CD14-positive monocyte (primary cell): Measurements from ENCODE around the gene SLC41A1. TPM values are rescaled to one million over a fixed set of nuclear protein-coding genes. Genes with fewer than 3 reads are reported as not detected.

Source experiments
- DNase-seq, 3 donors: peaks; one replicate each; pipeline ENCODE4 v3.0.0-alpha.2; 2011 to 2022
- H2AFZ ChIP-seq: 2 replicates; pipeline ENCODE4 v1.6.0; 2012; ENCODE audit warnings: mild to moderate bottlenecking, low read depth, low read length, inconsistent platforms; ENCODE audit not compliant: insufficient read depth, poor library complexity, severe bottlenecking
- H3K27ac ChIP-seq, 2 donors: 1 replicate in 1 of 2; 2 replicates in 1 of 2; pipeline ENCODE4 v1.5.1; 2012 to 2013; ENCODE audit warnings: low read length in 2 of 2, control low read depth in 1 of 2, inconsistent platforms in 1 of 2, low read depth in 1 of 2, mild to moderate bottlenecking in 1 of 2
- H3K27me3 ChIP-seq, 2 donors: one replicate each; pipeline versions ENCODE4 v1.6.0 to v1.6.1; 2011 to 2013; ENCODE audit warnings: low read length in 2 of 2; ENCODE audit not compliant: control insufficient read depth in 2 of 2, insufficient read depth in 2 of 2
- H3K36me3 ChIP-seq, 2 donors: replicated peaks in 1 of 2; 1 replicate in 1 of 2; 2 replicates in 1 of 2; pipeline versions ENCODE4 v1.5.1 to v1.6.1; 2012 to 2013; ENCODE audit warnings: low read length in 2 of 2, control low read depth in 1 of 2, inconsistent platforms in 1 of 2, mild to moderate bottlenecking in 1 of 2; ENCODE audit not compliant: insufficient read depth in 2 of 2, control insufficient read depth in 1 of 2
- H3K4me1 ChIP-seq, 2 donors: 1 replicate in 1 of 2; 2 replicates in 1 of 2; pipeline versions ENCODE4 v1.5.1 to v1.6.1; 2012 to 2013; ENCODE audit warnings: low read length in 2 of 2, control low read depth in 1 of 2, inconsistent platforms in 1 of 2, mild to moderate bottlenecking in 1 of 2, moderate library complexity in 1 of 2; ENCODE audit not compliant: insufficient read depth in 2 of 2, control insufficient read depth in 1 of 2
- H3K4me2 ChIP-seq: replicated peaks from 2 replicates; pipeline ENCODE3; 2012; ENCODE audit warnings: low read length, moderate library complexity, mild to moderate bottlenecking; ENCODE audit not compliant: poor library complexity, severe bottlenecking; ENCODE audit errors: extremely low read depth
- H3K4me3 ChIP-seq, 3 experiments: fragments of 200-600 bp in 1 of 3; sonication (generic) in 1 of 3; replicated peaks in 1 of 3; 1 replicate in 2 of 3; 2 replicates in 1 of 3; pipeline ENCODE4 v1.5.1; 2011 to 2013; ENCODE audit warnings: low read length in 3 of 3, mild to moderate bottlenecking in 3 of 3, control low read depth in 2 of 3, low read depth in 2 of 3, inconsistent platforms in 1 of 3, moderate library complexity in 1 of 3
- H3K79me2 ChIP-seq: 2 replicates; pipeline ENCODE4 v1.6.0; 2012; ENCODE audit warnings: mild to moderate bottlenecking, control low read depth, inconsistent platforms, low read length, moderate library complexity; ENCODE audit not compliant: insufficient read depth
- H3K9ac ChIP-seq: 2 replicates; pipeline ENCODE4 v1.6.0; 2017; ENCODE audit warnings: low read length, mild to moderate bottlenecking; ENCODE audit not compliant: insufficient read depth, poor library complexity, severe bottlenecking
- H3K9me3 ChIP-seq, 2 donors: replicated peaks in 1 of 2; 1 replicate in 1 of 2; 2 replicates in 1 of 2; pipeline versions ENCODE4 v1.5.1 to v1.6.1; 2012 to 2013; ENCODE audit warnings: low read length in 2 of 2, control low read depth in 1 of 2; ENCODE audit not compliant: control insufficient read depth in 1 of 2, insufficient read depth in 1 of 2
- H4K20me1 ChIP-seq: 2 replicates; pipeline ENCODE4 v1.6.0; 2012; ENCODE audit warnings: mild to moderate bottlenecking, low read length, control low read depth, moderate library complexity; ENCODE audit not compliant: insufficient read depth
- H3K27ac Mint-ChIP-seq, 7 donors: one replicate each; pipeline ENCODE4 v1.8.0; 2020; ENCODE audit warnings: mild to moderate bottlenecking in 7 of 7, mixed read lengths in 7 of 7, moderate library complexity in 6 of 7, inconsistent platforms in 2 of 7
- H3K27me3 Mint-ChIP-seq, 3 donors: one replicate each; pipeline ENCODE4 v1.8.0; 2021 to 2022; ENCODE audit warnings: low read depth in 3 of 3, mild to moderate bottlenecking in 3 of 3, mixed read lengths in 3 of 3, moderate library complexity in 3 of 3, inconsistent platforms in 1 of 3
- H3K36me3 Mint-ChIP-seq, 2 donors: one replicate each; pipeline ENCODE4 v1.8.0; 2020; ENCODE audit warnings: mixed read lengths in 2 of 2, inconsistent platforms in 1 of 2, mild to moderate bottlenecking in 1 of 2
- H3K4me1 Mint-ChIP-seq: one replicate; pipeline ENCODE4 v1.8.0; 2020; ENCODE audit warnings: mild to moderate bottlenecking, mixed read lengths
- H3K4me3 Mint-ChIP-seq, 2 donors: one replicate each; pipeline ENCODE4 v1.8.0; 2020; ENCODE audit warnings: mild to moderate bottlenecking in 2 of 2, mixed read lengths in 2 of 2, moderate library complexity in 1 of 2
- H3K9me3 Mint-ChIP-seq, 7 donors: one replicate each; pipeline ENCODE4 v1.8.0; 2020 to 2022; ENCODE audit warnings: mixed read lengths in 7 of 7, mild to moderate bottlenecking in 6 of 7, moderate library complexity in 6 of 7, inconsistent platforms in 2 of 7
- WGBS: methylation state at CpG from one replicate; pipeline ENCODE4 v1.1.5; 2013; ENCODE audit warnings: missing lambda C conversion rate; ENCODE audit not compliant: insufficient coverage; 5-methylcytosine and 5-hydroxymethylcytosine counted together
- intact Hi-C, 2 donors: fragments of 100-400 bp; cut with micrococcal nuclease; formaldehyde crosslinking; loops; one replicate each; pipeline versions ENCODE4 v1.15.0 to v1.15.1; 2023
- polyA plus RNA-seq, 3 donors: library from polyadenylated mRNA; depleted of rRNA in 1 of 3; unstranded in 2 of 3; stranded (reverse) in 1 of 3; fragments of 300-500 nt in 2 of 3; fragments of >200 nt in 1 of 3; fragmentation: Illumina TruSeq in 2 of 3; gene quantifications; 1 replicate in 2 of 3; 2 replicates in 1 of 3; pipeline ENCODE4 v1.2.3, GENCODE V29; 2012 to 2021
- TF ChIP-seq, protein P1 (sequence below): fragments of 200-600 bp; IDR thresholded peaks from one replicate; pipeline ENCODE4 v1.8.0; 2022; ENCODE audit warnings: antibody characterized with exemption, mild to moderate bottlenecking

SLC41A1 gene
- polyA plus RNA-seq, 3 donors, result 0.54 to 2.3 (median 1.1) TPM

DNA sequence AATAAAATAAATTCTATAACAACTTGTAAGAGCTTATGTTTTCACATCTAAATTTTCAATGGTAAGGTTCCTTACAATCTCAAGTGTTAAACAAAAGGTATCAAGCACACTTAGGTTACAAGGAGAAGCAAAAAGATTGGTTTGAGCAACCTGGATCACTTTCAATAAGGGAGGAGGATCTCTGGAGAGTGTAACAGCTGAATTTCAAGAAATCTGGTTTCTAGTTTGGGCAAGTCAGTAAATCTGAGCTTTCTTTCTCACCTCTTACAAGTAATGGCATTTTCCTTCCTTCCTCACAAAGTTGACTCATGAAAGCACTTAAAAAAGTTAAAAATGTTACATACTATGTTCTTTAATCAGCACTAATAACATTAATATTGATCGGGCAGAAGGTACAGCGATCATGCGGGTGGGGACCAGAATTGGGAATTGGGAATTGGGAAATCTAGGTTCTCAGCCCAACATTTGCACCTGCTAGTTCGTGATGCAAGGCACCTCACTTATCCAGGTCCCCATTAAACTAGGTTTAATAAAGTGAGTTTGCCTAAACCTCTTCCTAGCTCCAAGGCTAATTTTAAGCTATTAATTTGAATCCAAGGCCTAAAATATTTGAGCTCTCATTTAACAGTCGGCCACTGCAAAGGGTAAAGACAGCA, 66.1 kb downstream of the SLC41A1 start:
- intact Hi-C loops, result no loop called here
- H3K36me3 Mint-ChIP-seq, result no peaks in the 10 kb centered on the region
- H3K27ac Mint-ChIP-seq, result peak overlapping the region in 1 of 7 donors; percentile 67
- TF ChIP-seq, protein P1, sequence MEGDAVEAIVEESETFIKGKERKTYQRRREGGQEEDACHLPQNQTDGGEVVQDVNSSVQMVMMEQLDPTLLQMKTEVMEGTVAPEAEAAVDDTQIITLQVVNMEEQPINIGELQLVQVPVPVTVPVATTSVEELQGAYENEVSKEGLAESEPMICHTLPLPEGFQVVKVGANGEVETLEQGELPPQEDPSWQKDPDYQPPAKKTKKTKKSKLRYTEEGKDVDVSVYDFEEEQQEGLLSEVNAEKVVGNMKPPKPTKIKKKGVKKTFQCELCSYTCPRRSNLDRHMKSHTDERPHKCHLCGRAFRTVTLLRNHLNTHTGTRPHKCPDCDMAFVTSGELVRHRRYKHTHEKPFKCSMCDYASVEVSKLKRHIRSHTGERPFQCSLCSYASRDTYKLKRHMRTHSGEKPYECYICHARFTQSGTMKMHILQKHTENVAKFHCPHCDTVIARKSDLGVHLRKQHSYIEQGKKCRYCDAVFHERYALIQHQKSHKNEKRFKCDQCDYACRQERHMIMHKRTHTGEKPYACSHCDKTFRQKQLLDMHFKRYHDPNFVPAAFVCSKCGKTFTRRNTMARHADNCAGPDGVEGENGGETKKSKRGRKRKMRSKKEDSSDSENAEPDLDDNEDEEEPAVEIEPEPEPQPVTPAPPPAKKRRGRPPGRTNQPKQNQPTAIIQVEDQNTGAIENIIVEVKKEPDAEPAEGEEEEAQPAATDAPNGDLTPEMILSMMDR, result no peak
- Histone ChIP-seq H2AFZ (no peak overlapping the region), H3K9me3 (no peaks in the 10 kb centered on the region), H3K36me3 (no peaks in the 10 kb centered on the region), H3K4me3 (no peak overlapping the region), H4K20me1 (peaks cover 43% of the 10 kb centered on the region), H3K9ac (no peak overlapping the region), H3K4me2 (no peak overlapping the region), H3K27ac (peak overlapping the region in 1 of 2 donors; percentile 1), H3K4me1 (peaks cover 14 to 27% of the 10 kb centered on the region in 2 donors), H3K27me3 (no peaks in the 10 kb centered on the region), H3K79me2 (peaks cover 80% of the 10 kb centered on the region)
- peaks cover 0 to 3% (median 0%) of the 10 kb centered on the region in 7 donors for H3K9me3 Mint-ChIP-seq
- DNase-seq, result no peak
- 60% methylated on average over 1 of the region's 5 CpGs for WGBS
- no peak overlapping the region for H3K4me3 Mint-ChIP-seq
- peaks cover 32% of the 10 kb centered on the region for H3K4me1 Mint-ChIP-seq
- no peaks in the 10 kb centered on the region for H3K27me3 Mint-ChIP-seq

DNA sequence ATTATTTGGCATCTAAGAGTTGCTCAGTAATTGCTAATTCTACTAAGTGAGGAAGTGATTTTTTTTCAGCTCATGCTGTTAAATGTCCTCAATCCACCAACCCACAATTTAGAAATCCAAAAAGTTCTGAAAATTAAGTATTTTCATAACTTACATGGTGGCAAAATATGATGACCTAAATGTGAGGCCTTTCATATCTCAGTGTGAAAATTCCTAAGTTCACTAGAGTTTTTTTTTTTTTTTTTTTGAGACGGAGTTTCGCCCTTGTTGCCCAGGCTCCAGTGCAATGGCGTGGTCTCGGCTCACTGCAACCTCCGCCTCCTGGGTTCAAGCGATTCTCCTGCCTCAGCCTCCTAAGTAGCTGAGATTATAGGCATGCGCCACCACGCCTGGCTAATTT, 68.6 kb downstream of the SLC41A1 start:
- H3K27ac ChIP-seq, result no peak overlapping the region
- no peaks in the 10 kb centered on the region for H3K9me3 Mint-ChIP-seq
- no peak for DNase-seq
- TF ChIP-seq, protein P1, result no peak
- WGBS, result no CpG with 5 or more reads among the region's 8 CpGs
- no peaks in the 10 kb centered on the region for H3K27me3 Mint-ChIP-seq
- no peaks in the 10 kb centered on the region for H3K36me3 ChIP-seq
- peaks cover 53% of the 10 kb centered on the region for H4K20me1 ChIP-seq
- no peak overlapping the region for H3K27ac Mint-ChIP-seq
- H3K36me3 Mint-ChIP-seq, result peaks cover 0 to 3% of the 10 kb centered on the region in 2 donors
- H3K9ac ChIP-seq, result no peak overlapping the region
- H3K4me1 ChIP-seq, result peaks cover 11 to 21% of the 10 kb centered on the region in 2 donors
- no peak overlapping the region for H3K4me3 Mint-ChIP-seq
- intact Hi-C loops, result no loop called here
- H2AFZ ChIP-seq, result no peak overlapping the region
- no peak overlapping the region for H3K4me2 ChIP-seq
- H3K9me3 ChIP-seq, result no peaks in the 10 kb centered on the region
- H3K27me3 ChIP-seq, result no peaks in the 10 kb centered on the region
- H3K79me2 ChIP-seq, result peaks cover 100% of the 10 kb centered on the region
- peaks cover 33% of the 10 kb centered on the region for H3K4me1 Mint-ChIP-seq
- H3K4me3 ChIP-seq, result no peak overlapping the region
